Measurements from ENCODE around the gene GALNTL6.

DNA sequence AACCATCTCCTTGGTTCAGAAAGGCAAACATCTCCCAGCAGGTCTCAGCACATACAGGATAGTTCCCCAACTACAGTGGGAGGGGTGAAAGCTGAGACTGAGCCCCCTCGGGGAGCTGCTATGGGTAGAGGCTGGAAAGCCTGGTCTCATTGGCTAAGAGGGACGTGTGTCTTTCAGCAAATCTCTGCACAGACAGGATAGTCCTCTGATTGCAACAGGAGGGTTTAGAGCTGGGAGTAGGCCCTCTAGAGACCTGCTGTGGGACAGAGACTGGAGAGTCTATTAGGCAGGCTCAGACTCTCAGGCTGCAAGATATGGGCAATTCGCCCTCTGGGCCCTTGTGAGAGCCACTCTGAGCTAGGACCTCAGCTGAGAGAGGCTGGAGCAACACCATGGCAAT, 1083.8 kb downstream of the GALNTL6 start:
- TF ChIP-seq POLR2A (IDR thresholded peaks at IDR 0.05; ENCODE audit: borderline replicate concordance, extremely low read depth, insufficient read depth, insufficient read length) (no peak), EZH2 (IDR thresholded peaks at IDR 0.05) (no peak), SIN3A (IDR thresholded peaks at IDR 0.05; ENCODE audit: low read depth) (no peak), POLR2AphosphoS5 (IDR thresholded peaks at IDR 0.05; ENCODE audit: low read depth, low read length) (no peak), CBX3 (IDR thresholded peaks at IDR 0.05; ENCODE audit: low read depth) (no peak), ZNF274 (IDR thresholded peaks at IDR 0.05; ENCODE audit: low read depth, low read length) (no peak), RAD21 (IDR thresholded peaks at IDR 0.05; ENCODE audit: low read depth) (no peak), EZH2phosphoT487 (IDR thresholded peaks at IDR 0.05; ENCODE audit: borderline replicate concordance) (no peak), EGR1 (IDR thresholded peaks at IDR 0.05; ENCODE audit: low read depth) (no peak), YY1 (IDR thresholded peaks at IDR 0.05; ENCODE audit: extremely low read depth, insufficient replicate concordance, low read depth, low read length) (no peak)
- TF ChIP-seq, protein P1, sequence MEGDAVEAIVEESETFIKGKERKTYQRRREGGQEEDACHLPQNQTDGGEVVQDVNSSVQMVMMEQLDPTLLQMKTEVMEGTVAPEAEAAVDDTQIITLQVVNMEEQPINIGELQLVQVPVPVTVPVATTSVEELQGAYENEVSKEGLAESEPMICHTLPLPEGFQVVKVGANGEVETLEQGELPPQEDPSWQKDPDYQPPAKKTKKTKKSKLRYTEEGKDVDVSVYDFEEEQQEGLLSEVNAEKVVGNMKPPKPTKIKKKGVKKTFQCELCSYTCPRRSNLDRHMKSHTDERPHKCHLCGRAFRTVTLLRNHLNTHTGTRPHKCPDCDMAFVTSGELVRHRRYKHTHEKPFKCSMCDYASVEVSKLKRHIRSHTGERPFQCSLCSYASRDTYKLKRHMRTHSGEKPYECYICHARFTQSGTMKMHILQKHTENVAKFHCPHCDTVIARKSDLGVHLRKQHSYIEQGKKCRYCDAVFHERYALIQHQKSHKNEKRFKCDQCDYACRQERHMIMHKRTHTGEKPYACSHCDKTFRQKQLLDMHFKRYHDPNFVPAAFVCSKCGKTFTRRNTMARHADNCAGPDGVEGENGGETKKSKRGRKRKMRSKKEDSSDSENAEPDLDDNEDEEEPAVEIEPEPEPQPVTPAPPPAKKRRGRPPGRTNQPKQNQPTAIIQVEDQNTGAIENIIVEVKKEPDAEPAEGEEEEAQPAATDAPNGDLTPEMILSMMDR (IDR thresholded peaks at IDR 0.05 in 2 of 3, conservative IDR thresholded peaks at IDR 0.05 in 1 of 3; ENCODE audit: borderline replicate concordance in 1 of 3, insufficient read depth in 1 of 3, low read depth in 2 of 3, low read length in 2 of 3): no peak
- TF ChIP-seq, protein P2, sequence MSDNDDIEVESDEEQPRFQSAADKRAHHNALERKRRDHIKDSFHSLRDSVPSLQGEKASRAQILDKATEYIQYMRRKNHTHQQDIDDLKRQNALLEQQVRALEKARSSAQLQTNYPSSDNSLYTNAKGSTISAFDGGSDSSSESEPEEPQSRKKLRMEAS (IDR thresholded peaks at IDR 0.05): no peak
- TF ChIP-seq, protein P3, sequence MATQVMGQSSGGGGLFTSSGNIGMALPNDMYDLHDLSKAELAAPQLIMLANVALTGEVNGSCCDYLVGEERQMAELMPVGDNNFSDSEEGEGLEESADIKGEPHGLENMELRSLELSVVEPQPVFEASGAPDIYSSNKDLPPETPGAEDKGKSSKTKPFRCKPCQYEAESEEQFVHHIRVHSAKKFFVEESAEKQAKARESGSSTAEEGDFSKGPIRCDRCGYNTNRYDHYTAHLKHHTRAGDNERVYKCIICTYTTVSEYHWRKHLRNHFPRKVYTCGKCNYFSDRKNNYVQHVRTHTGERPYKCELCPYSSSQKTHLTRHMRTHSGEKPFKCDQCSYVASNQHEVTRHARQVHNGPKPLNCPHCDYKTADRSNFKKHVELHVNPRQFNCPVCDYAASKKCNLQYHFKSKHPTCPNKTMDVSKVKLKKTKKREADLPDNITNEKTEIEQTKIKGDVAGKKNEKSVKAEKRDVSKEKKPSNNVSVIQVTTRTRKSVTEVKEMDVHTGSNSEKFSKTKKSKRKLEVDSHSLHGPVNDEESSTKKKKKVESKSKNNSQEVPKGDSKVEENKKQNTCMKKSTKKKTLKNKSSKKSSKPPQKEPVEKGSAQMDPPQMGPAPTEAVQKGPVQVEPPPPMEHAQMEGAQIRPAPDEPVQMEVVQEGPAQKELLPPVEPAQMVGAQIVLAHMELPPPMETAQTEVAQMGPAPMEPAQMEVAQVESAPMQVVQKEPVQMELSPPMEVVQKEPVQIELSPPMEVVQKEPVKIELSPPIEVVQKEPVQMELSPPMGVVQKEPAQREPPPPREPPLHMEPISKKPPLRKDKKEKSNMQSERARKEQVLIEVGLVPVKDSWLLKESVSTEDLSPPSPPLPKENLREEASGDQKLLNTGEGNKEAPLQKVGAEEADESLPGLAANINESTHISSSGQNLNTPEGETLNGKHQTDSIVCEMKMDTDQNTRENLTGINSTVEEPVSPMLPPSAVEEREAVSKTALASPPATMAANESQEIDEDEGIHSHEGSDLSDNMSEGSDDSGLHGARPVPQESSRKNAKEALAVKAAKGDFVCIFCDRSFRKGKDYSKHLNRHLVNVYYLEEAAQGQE (IDR thresholded peaks at IDR 0.05; ENCODE audit: low read depth): no peak
- TF ChIP-seq, protein P4, sequence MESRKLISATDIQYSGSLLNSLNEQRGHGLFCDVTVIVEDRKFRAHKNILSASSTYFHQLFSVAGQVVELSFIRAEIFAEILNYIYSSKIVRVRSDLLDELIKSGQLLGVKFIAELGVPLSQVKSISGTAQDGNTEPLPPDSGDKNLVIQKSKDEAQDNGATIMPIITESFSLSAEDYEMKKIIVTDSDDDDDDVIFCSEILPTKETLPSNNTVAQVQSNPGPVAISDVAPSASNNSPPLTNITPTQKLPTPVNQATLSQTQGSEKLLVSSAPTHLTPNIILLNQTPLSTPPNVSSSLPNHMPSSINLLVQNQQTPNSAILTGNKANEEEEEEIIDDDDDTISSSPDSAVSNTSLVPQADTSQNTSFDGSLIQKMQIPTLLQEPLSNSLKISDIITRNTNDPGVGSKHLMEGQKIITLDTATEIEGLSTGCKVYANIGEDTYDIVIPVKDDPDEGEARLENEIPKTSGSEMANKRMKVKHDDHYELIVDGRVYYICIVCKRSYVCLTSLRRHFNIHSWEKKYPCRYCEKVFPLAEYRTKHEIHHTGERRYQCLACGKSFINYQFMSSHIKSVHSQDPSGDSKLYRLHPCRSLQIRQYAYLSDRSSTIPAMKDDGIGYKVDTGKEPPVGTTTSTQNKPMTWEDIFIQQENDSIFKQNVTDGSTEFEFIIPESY (IDR thresholded peaks at IDR 0.05; ENCODE audit: extremely low read depth, insufficient replicate concordance, low read length): no peak
